H9 (cell line): ENCODE measurements around the gene MYO1E. TPM values are rescaled to one million over a fixed set of nuclear protein-coding genes. Genes with fewer than 3 reads are reported as not detected.

Source experiments
- DNase-seq: peaks from one replicate; pipeline ENCODE4 v3.0.0-alpha.2; 2017
- H2AFZ ChIP-seq: one replicate; pipeline ENCODE4 v1.6.1; 2013; ENCODE audit warnings: mild to moderate bottlenecking, low read length, control low read depth, moderate library complexity
- H2AK5ac ChIP-seq: 2 replicates; pipeline ENCODE4 v1.6.1; 2013; ENCODE audit warnings: low read length, control low read depth, mixed read lengths; ENCODE audit not compliant: insufficient read length
- H2BK120ac ChIP-seq: one replicate; pipeline ENCODE4 v1.6.1; 2013; ENCODE audit warnings: low read depth, mild to moderate bottlenecking, low read length, control low read depth, inconsistent platforms; ENCODE audit not compliant: poor library complexity, severe bottlenecking
- H2BK12ac ChIP-seq: 2 replicates; pipeline ENCODE4 v1.6.1; 2013; ENCODE audit warnings: low read length, control low read depth, mixed read lengths, low read depth; ENCODE audit not compliant: insufficient read length
- H2BK15ac ChIP-seq: 2 replicates; pipeline ENCODE4 v1.6.1; 2013; ENCODE audit warnings: low read depth, low read length, control low read depth
- H2BK20ac ChIP-seq: one replicate; pipeline ENCODE4 v1.6.1; 2013; ENCODE audit warnings: low read depth, mild to moderate bottlenecking, low read length, control low read depth, inconsistent platforms; ENCODE audit not compliant: poor library complexity, severe bottlenecking
- H2BK5ac ChIP-seq: 2 replicates; pipeline ENCODE4 v1.6.1; 2013; ENCODE audit warnings: low read length, control low read depth, mixed read lengths; ENCODE audit not compliant: insufficient read length
- H3K14ac ChIP-seq: 2 replicates; pipeline ENCODE4 v1.6.1; 2013; ENCODE audit warnings: low read length, control low read depth; ENCODE audit not compliant: insufficient read depth
- H3K18ac ChIP-seq: 2 replicates; pipeline ENCODE4 v1.6.1; 2013; ENCODE audit warnings: low read depth, mild to moderate bottlenecking, mixed read lengths, low read length, control low read depth; ENCODE audit not compliant: insufficient read length
- H3K23ac ChIP-seq: 2 replicates; pipeline ENCODE4 v1.6.1; 2013; ENCODE audit warnings: low read length, control low read depth, mixed read lengths, low read depth; ENCODE audit not compliant: insufficient read length
- H3K23me2 ChIP-seq: 2 replicates; pipeline ENCODE4 v1.6.1; 2013; ENCODE audit warnings: low read depth, mild to moderate bottlenecking, mixed read lengths, low read length, control low read depth; ENCODE audit not compliant: insufficient read length, poor library complexity, severe bottlenecking
- H3K27ac ChIP-seq: 2 replicates; pipeline ENCODE4 v1.5.1; 2013; ENCODE audit warnings: low read length, control low read depth, mixed read lengths, low read depth; ENCODE audit not compliant: insufficient read length
- H3K27me3 ChIP-seq: 2 replicates; pipeline ENCODE4 v1.6.1; 2013; ENCODE audit warnings: low read length, control low read depth, inconsistent platforms; ENCODE audit not compliant: insufficient read depth
- H3K4ac ChIP-seq: 2 replicates; pipeline ENCODE4 v1.6.1; 2013; ENCODE audit warnings: low read depth, mild to moderate bottlenecking, control low read depth, inconsistent platforms, low read length, moderate library complexity
- H3K4me1 ChIP-seq: 2 replicates; pipeline ENCODE4 v1.6.1; 2013; ENCODE audit warnings: low read length, control low read depth, inconsistent platforms; ENCODE audit not compliant: insufficient read depth
- H3K4me2 ChIP-seq: 2 replicates; pipeline ENCODE4 v1.6.1; 2013; ENCODE audit warnings: low read length, control low read depth, mixed read lengths; ENCODE audit not compliant: insufficient read length, insufficient read depth
- H3K56ac ChIP-seq: 2 replicates; pipeline ENCODE4 v1.6.1; 2013; ENCODE audit warnings: low read depth, mild to moderate bottlenecking, mixed read lengths, low read length, control low read depth; ENCODE audit not compliant: insufficient read length
- H3K79me1 ChIP-seq: 2 replicates; pipeline ENCODE4 v1.6.1; 2013; ENCODE audit warnings: low read depth, mild to moderate bottlenecking, moderate library complexity, low read length, control low read depth, inconsistent platforms; ENCODE audit not compliant: insufficient read depth, poor library complexity, severe bottlenecking
- H3K79me2 ChIP-seq: 2 replicates; pipeline ENCODE4 v1.6.1; 2013; ENCODE audit warnings: low read length, control low read depth, inconsistent platforms; ENCODE audit not compliant: insufficient read depth
- H3K9ac ChIP-seq: 2 replicates; pipeline ENCODE4 v1.6.1; 2013; ENCODE audit warnings: low read length, control low read depth, mixed read lengths; ENCODE audit not compliant: insufficient read length; ENCODE audit errors: extremely low read depth
- H3K9me3 ChIP-seq: one replicate; pipeline ENCODE4 v1.6.1; 2013; ENCODE audit warnings: low read depth, low read length, inconsistent platforms; ENCODE audit not compliant: control insufficient read depth
- H3T11ph ChIP-seq: one replicate; pipeline ENCODE4 v1.6.1; 2013; ENCODE audit warnings: mild to moderate bottlenecking, low read length, control low read depth, inconsistent platforms
- H4K20me1 ChIP-seq: one replicate; pipeline ENCODE4 v1.6.1; 2013; ENCODE audit not compliant: control insufficient read depth, insufficient read length, insufficient read depth
- H4K5ac ChIP-seq: 2 replicates; pipeline ENCODE4 v1.6.1; 2013; ENCODE audit warnings: low read depth, mild to moderate bottlenecking, mixed read lengths, low read length, control low read depth; ENCODE audit not compliant: insufficient read length
- H4K8ac ChIP-seq: replicated peaks from 2 replicates; pipeline ENCODE4 v1.6.1; 2013; ENCODE audit warnings: low read length, control low read depth, mixed read lengths, low read depth; ENCODE audit not compliant: insufficient read length
- H4K91ac ChIP-seq: 2 replicates; pipeline ENCODE4 v1.6.1; 2013; ENCODE audit warnings: low read depth, mild to moderate bottlenecking, moderate library complexity, mixed read lengths, low read length, control low read depth; ENCODE audit not compliant: insufficient read length
- H3K27ac Mint-ChIP-seq, 3 experiments: 2 replicates in 2 of 3; 3 replicates in 1 of 3; pipeline ENCODE4 v1.8.0; 2020 to 2021; ENCODE audit warnings: mixed read lengths in 3 of 3, mild to moderate bottlenecking in 1 of 3, moderate library complexity in 1 of 3
- H3K27me3 Mint-ChIP-seq: 2 replicates; pipeline ENCODE4 v1.8.0; 2021; ENCODE audit warnings: low read depth, mild to moderate bottlenecking, moderate library complexity, mixed read lengths
- H3K36me3 Mint-ChIP-seq, 3 experiments: 2 replicates in 2 of 3; 3 replicates in 1 of 3; pipeline ENCODE4 v1.8.0; 2020 to 2021; ENCODE audit warnings: low read depth in 3 of 3, mixed read lengths in 3 of 3; ENCODE audit not compliant: insufficient read depth in 1 of 3
- H3K4me1 Mint-ChIP-seq, 2 experiments: 2 replicates each; pipeline ENCODE4 v1.8.0; 2020; ENCODE audit warnings: mixed read lengths in 2 of 2
- H3K4me3 Mint-ChIP-seq, 2 experiments: 2 replicates in 1 of 2; 3 replicates in 1 of 2; pipeline ENCODE4 v1.8.0; 2020 to 2021; ENCODE audit warnings: mild to moderate bottlenecking in 2 of 2, mixed read lengths in 2 of 2, moderate library complexity in 1 of 2
- H3K9me3 Mint-ChIP-seq, 2 experiments: 2 replicates in 1 of 2; 3 replicates in 1 of 2; pipeline ENCODE4 v1.8.0; 2020; ENCODE audit warnings: mild to moderate bottlenecking in 2 of 2, mixed read lengths in 2 of 2, moderate library complexity in 1 of 2
- CTCF ChIP-seq: fragments of 200-600 bp; sonication (generic); conservative IDR thresholded peaks from 3 replicates; pipeline ENCODE4 v1.8.0; 2021; ENCODE audit warnings: antibody characterized with exemption, mild to moderate bottlenecking
- WGBS: extraction: QIAGEN DNeasy Blood & Tissue Kit; methylation state at CpG from one replicate; pipeline ENCODE4 v1.1.7; 2013; ENCODE audit warnings: missing lambda C conversion rate, low lambda C conversion rate, mixed read lengths; ENCODE audit not compliant: insufficient read length; ENCODE audit errors: extremely low coverage; 5-methylcytosine and 5-hydroxymethylcytosine counted together
- total RNA-seq: library from RNA; stranded (reverse); gene quantifications from 2 replicates; pipeline ENCODE4 v1.2.1, GENCODE V29; 2021

MYO1E gene
- total RNA-seq, 1 experiment from 2014 or later, result 235 TPM

- Histone ChIP-seq H3K23ac (no peak overlapping the region), H3K4ac (no peak overlapping the region), H2BK5ac (no peak overlapping the region), H4K5ac (no peak overlapping the region), H3K9me3 (no peaks in the 10 kb centered on the region), H3K4me1 (no peaks in the 10 kb centered on the region), H3K79me2 (no peaks in the 10 kb centered on the region), H4K8ac (no peak overlapping the region), H2BK15ac (no peak overlapping the region), H3K4me2 (no peak overlapping the region), H3K14ac (no peak overlapping the region), H3K27me3 (no peaks in the 10 kb centered on the region), H3K23me2 (no peaks in the 10 kb centered on the region), H2BK20ac (no peak overlapping the region), H2BK120ac (no peak overlapping the region), H3K9ac (no peak overlapping the region), H2BK12ac (no peak overlapping the region), H4K20me1 (no peaks in the 10 kb centered on the region), H3K56ac (no peak overlapping the region), H2AFZ (no peak overlapping the region), H3K27ac (no peak overlapping the region), H3K18ac (no peak overlapping the region), H4K91ac (no peak overlapping the region), H3K79me1 (no peaks in the 10 kb centered on the region), H2AK5ac (no peak overlapping the region), H3T11ph (no peak overlapping the region)
- no peaks in the 10 kb centered on the region for H3K27me3 Mint-ChIP-seq
- peaks cover 13 to 74% (median 73%) of the 10 kb centered on the region in 3 experiments for H3K36me3 Mint-ChIP-seq
- no peak overlapping the region for H3K4me3 Mint-ChIP-seq
- H3K27ac Mint-ChIP-seq, result peak overlapping the region in 2 of 3 experiments; percentile 26 to 52; a peak in 2 of 7 replicates
- no peaks in the 10 kb centered on the region for H3K9me3 Mint-ChIP-seq
- WGBS, result no CpG with 5 or more reads among the region's 7 CpGs
- no peak for DNase-seq
- TF ChIP-seq CTCF, result no peak
- peaks cover 2 to 4% of the 10 kb centered on the region in 2 experiments; a peak in 2 of 4 replicates for H3K4me1 Mint-ChIP-seq
Observed at GRCh38 chr15:59158701-59159034, 214.0 kb downstream of the MYO1E start.
